B cell (primary cell): ENCODE data around the gene EFNA5. TPM values are rescaled to one million over a fixed set of nuclear protein-coding genes. Genes with fewer than 3 reads are reported as not detected.

Experiments
- ATAC-seq: fragments of 200-7000 bp; cut with Tn5 transposase; one replicate; pipeline ENCODE4 v1.10.0; 2021; ENCODE audit warnings: low read depth, mild to moderate bottlenecking, moderate number of reproducible peaks, moderate library complexity
- CTCF ChIA-PET: fragments of 350-600 bp; sonication (Branson Sonifier 250); formaldehyde crosslinking; loops from one replicate; lab custom pipeline; 2021; ENCODE audit warnings: antibody characterized with exemption, inconsistent platforms; lab: Charles Lee
- POLR2A ChIA-PET: fragments of 350-600 bp; sonication (Branson Sonifier 250); formaldehyde crosslinking; loops from one replicate; lab custom pipeline; 2021; ENCODE audit warnings: antibody characterized with exemption; lab: Charles Lee
- DNase-seq: peaks from one replicate; pipeline ENCODE4 v3.0.0; 2013
- H2AFZ ChIP-seq: 2 replicates; pipeline ENCODE4 v1.6.1; 2012; ENCODE audit warnings: mild to moderate bottlenecking, low read depth, low read length; ENCODE audit not compliant: insufficient read depth, poor library complexity, severe bottlenecking
- H3K27ac ChIP-seq, 2 donors: 1 replicate in 1 of 2; 2 replicates in 1 of 2; pipeline ENCODE4 v1.5.1; 2012 to 2013; ENCODE audit warnings: low read length in 2 of 2, mild to moderate bottlenecking in 2 of 2, moderate library complexity in 1 of 2
- H3K27me3 ChIP-seq, 4 experiments: fragments of 200-600 bp in 1 of 4; sonication (generic) in 1 of 4; replicated peaks in 1 of 4; 1 replicate in 2 of 4; 2 replicates in 2 of 4; pipeline versions ENCODE4 v1.6.1 to v1.7.0; 2013 to 2016; ENCODE audit warnings: low read length in 3 of 4, mild to moderate bottlenecking in 2 of 4, mixed read lengths in 1 of 4, moderate library complexity in 1 of 4; ENCODE audit not compliant: insufficient read depth in 4 of 4, control insufficient read depth in 3 of 4; ENCODE audit errors: control extremely low read depth in 1 of 4
- H3K36me3 ChIP-seq, 2 experiments: replicated peaks in 1 of 2; 1 replicate in 1 of 2; 2 replicates in 1 of 2; pipeline versions ENCODE4 v1.6.1 to v1.7.1; 2013; ENCODE audit warnings: low read length in 1 of 2; ENCODE audit not compliant: insufficient read depth in 2 of 2, control insufficient read depth in 1 of 2; ENCODE audit errors: control extremely low read depth in 1 of 2, extremely low read depth in 1 of 2
- H3K4me1 ChIP-seq, 2 donors: fragments of 200-600 bp in 1 of 2; sonication (generic) in 1 of 2; 1 replicate in 1 of 2; 2 replicates in 1 of 2; pipeline versions ENCODE4 v1.5.1 to v1.6.1; 2013 to 2017; ENCODE audit warnings: low read length in 2 of 2; ENCODE audit not compliant: control insufficient read depth in 2 of 2, insufficient read depth in 2 of 2
- H3K4me2 ChIP-seq: replicated peaks from 2 replicates; pipeline ENCODE3; 2012; ENCODE audit warnings: mild to moderate bottlenecking, low read depth, low read length; ENCODE audit not compliant: poor library complexity, severe bottlenecking
- H3K4me3 ChIP-seq, 5 experiments: fragments of 200-600 bp in 1 of 5; sonication (generic) in 1 of 5; 1 replicate in 3 of 5; 2 replicates in 2 of 5; pipeline versions ENCODE4 v1.5.1 to v1.7.0; 2011 to 2016; ENCODE audit warnings: low read length in 4 of 5, mild to moderate bottlenecking in 4 of 5, low read depth in 2 of 5, control low read depth in 1 of 5, moderate library complexity in 1 of 5; ENCODE audit not compliant: insufficient read depth in 1 of 5; ENCODE audit errors: control extremely low read depth in 1 of 5, extremely low read depth in 1 of 5
- H3K79me2 ChIP-seq: fragments of 200-600 bp; sonication (generic); one replicate; pipeline ENCODE4 v1.6.0; 2016; ENCODE audit warnings: low read length; ENCODE audit not compliant: control insufficient read depth, insufficient read depth
- H3K9ac ChIP-seq: fragments of 200-600 bp; sonication (generic); 2 replicates; pipeline ENCODE4 v1.6.1; 2017; ENCODE audit warnings: mild to moderate bottlenecking, low read length, moderate library complexity
- H3K9me3 ChIP-seq, 3 donors: one replicate each; pipeline versions ENCODE4 v1.6.1 to v1.7.1; 2013; ENCODE audit warnings: low read length in 2 of 3; ENCODE audit not compliant: control insufficient read depth in 2 of 3, insufficient read depth in 1 of 3; ENCODE audit errors: control extremely low read depth in 1 of 3
- H4K20me1 ChIP-seq: 2 replicates; pipeline ENCODE4 v1.6.0; 2012; ENCODE audit warnings: mild to moderate bottlenecking, low read length; ENCODE audit not compliant: insufficient read depth, control insufficient read depth, poor library complexity, severe bottlenecking
- H3K27ac Mint-ChIP-seq: one replicate; pipeline ENCODE4 v1.8.0; 2021; ENCODE audit warnings: mixed read lengths
- H3K27me3 Mint-ChIP-seq: one replicate; pipeline ENCODE4 v1.8.0; 2021; ENCODE audit warnings: mixed read lengths
- H3K4me1 Mint-ChIP-seq: one replicate; pipeline ENCODE4 v1.8.0; 2021; ENCODE audit warnings: mixed read lengths
- H3K4me3 Mint-ChIP-seq: one replicate; pipeline ENCODE4 v1.8.0; 2021; ENCODE audit warnings: mixed read lengths
- H3K9me3 Mint-ChIP-seq: one replicate; pipeline ENCODE4 v1.8.0; 2022; ENCODE audit warnings: mixed read lengths; ENCODE audit not compliant: insufficient read depth
- EZH2 ChIP-seq: IDR thresholded peaks from 2 replicates; pipeline ENCODE4 v1.6.1; 2012; ENCODE audit warnings: borderline replicate concordance, low read depth, mild to moderate bottlenecking, moderate library complexity, low read length; ENCODE audit not compliant: insufficient read depth, poor library complexity, severe bottlenecking
- WGBS: methylation state at CpG from one replicate; pipeline ENCODE4 v1.1.5; 2013; ENCODE audit warnings: missing lambda C conversion rate; ENCODE audit not compliant: insufficient coverage; 5-methylcytosine and 5-hydroxymethylcytosine counted together
- intact Hi-C: fragments of 100-400 bp; cut with micrococcal nuclease; formaldehyde crosslinking; loops from one replicate; pipeline ENCODE4 v1.10.0; 2022
- polyA plus RNA-seq: library from polyadenylated mRNA; depleted of rRNA; stranded (reverse); fragments of >200 nt; gene quantifications from 2 replicates; pipeline ENCODE4 v1.2.3, GENCODE V29; 2012
- total RNA-seq, 2 donors: library from RNA; stranded (reverse); fragments of 120-200 nt in 1 of 2; gene quantifications; 1 replicate in 1 of 2; 2 replicates in 1 of 2; pipeline versions ENCODE4 v1.2.3 to v1.2.4, GENCODE V29; 2013 to 2022
- TF ChIP-seq, protein P1 (sequence below): fragments of 200-600 bp; IDR thresholded peaks from one replicate; pipeline ENCODE4 v1.8.0; 2022; ENCODE audit warnings: antibody characterized with exemption, mild to moderate bottlenecking

Gene EFNA5
- total and polyA plus RNA-seq, 2 donors (not counting 1 experiment from before 2014, with no cell fraction given), result not detected

DNA sequence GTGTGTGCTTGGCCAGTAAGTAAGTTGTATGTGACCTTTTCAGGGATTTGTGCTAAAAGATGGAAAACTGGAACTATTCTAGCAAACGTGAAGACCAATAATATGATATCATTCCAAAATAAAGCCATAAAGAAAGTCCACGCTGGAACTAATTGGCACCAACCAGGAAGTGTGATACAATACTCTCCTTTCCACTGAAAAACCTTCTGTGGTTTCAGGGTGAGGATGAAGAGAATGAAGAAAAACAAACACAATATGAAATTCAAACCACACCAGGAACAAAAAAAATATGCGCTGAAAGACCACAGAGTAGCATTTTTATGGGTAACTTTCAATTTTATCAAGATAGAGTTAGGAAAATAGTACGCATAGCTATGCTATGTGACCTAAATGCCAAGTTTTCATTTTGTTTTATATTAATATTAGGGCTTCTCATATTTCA is 105.8 kb downstream of the EFNA5 start:
- POLR2A ChIA-PET, result no interaction called here
- WGBS, result no CpG with 5 or more reads among the region's 4 CpGs

GRCh38 chr5:107563959-107564544 is 106.7 kb downstream of the EFNA5 start:
- peaks cover 7% of the 10 kb centered on the region for H3K27me3 Mint-ChIP-seq
- H3K79me2 ChIP-seq, result no peaks in the 10 kb centered on the region
- no peak overlapping the region for H3K4me2 ChIP-seq
- H4K20me1 ChIP-seq, result no peaks in the 10 kb centered on the region
- TF ChIP-seq, protein P1, sequence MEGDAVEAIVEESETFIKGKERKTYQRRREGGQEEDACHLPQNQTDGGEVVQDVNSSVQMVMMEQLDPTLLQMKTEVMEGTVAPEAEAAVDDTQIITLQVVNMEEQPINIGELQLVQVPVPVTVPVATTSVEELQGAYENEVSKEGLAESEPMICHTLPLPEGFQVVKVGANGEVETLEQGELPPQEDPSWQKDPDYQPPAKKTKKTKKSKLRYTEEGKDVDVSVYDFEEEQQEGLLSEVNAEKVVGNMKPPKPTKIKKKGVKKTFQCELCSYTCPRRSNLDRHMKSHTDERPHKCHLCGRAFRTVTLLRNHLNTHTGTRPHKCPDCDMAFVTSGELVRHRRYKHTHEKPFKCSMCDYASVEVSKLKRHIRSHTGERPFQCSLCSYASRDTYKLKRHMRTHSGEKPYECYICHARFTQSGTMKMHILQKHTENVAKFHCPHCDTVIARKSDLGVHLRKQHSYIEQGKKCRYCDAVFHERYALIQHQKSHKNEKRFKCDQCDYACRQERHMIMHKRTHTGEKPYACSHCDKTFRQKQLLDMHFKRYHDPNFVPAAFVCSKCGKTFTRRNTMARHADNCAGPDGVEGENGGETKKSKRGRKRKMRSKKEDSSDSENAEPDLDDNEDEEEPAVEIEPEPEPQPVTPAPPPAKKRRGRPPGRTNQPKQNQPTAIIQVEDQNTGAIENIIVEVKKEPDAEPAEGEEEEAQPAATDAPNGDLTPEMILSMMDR, result no peak
- no peak overlapping the region for H2AFZ ChIP-seq
- H3K27me3 ChIP-seq, result no peaks in the 10 kb centered on the region
- DNase-seq (no peak), ATAC-seq (no peak)
- H3K27ac Mint-ChIP-seq, result no peak overlapping the region
- H3K9me3 ChIP-seq, result no peaks in the 10 kb centered on the region
- H3K36me3 ChIP-seq, result no peaks in the 10 kb centered on the region
- CTCF ChIA-PET, result interaction anchor here (3.6 kb wide), 1 partner anchor 8 kb away, joined by 41 read pairs; no protein-coding TSS in a partner anchor
- intact Hi-C loops, result no loop called here
- POLR2A ChIA-PET, result no interaction called here
- no peaks in the 10 kb centered on the region for H3K4me1 ChIP-seq
- H3K9ac ChIP-seq, result no peak overlapping the region
- WGBS, result no CpG with 5 or more reads among the region's 3 CpGs
- no peak overlapping the region for H3K4me3 ChIP-seq
- no peaks in the 10 kb centered on the region for H3K9me3 Mint-ChIP-seq
- no peak overlapping the region for H3K4me3 Mint-ChIP-seq
- no peaks in the 10 kb centered on the region for H3K4me1 Mint-ChIP-seq
- no peak overlapping the region for H3K27ac ChIP-seq

More for the DNA sequence above, 105.8 kb downstream of the EFNA5 start:
- TF ChIP-seq EZH2, result no peak
- TF ChIP-seq, protein P1, result no peak
- Mint-ChIP-seq H3K27ac (no peak overlapping the region), H3K27me3 (peaks cover 7% of the 10 kb centered on the region), H3K9me3 (no peaks in the 10 kb centered on the region), H3K4me3 (no peak overlapping the region), H3K4me1 (no peaks in the 10 kb centered on the region)
- H2AFZ ChIP-seq, result no peak overlapping the region
- ATAC-seq, result no peak
- H3K4me2 ChIP-seq, result no peak overlapping the region
- CTCF ChIA-PET, result no interaction called here
- no peaks in the 10 kb centered on the region for H3K4me1 ChIP-seq
- no peaks in the 10 kb centered on the region for H3K36me3 ChIP-seq
- no peak for DNase-seq
- H3K79me2 ChIP-seq, result no peaks in the 10 kb centered on the region
- intact Hi-C loops, result no loop called here
- no peaks in the 10 kb centered on the region for H3K27me3 ChIP-seq
- H4K20me1 ChIP-seq, result no peaks in the 10 kb centered on the region
- no peak overlapping the region for H3K4me3 ChIP-seq
- no peak overlapping the region for H3K9ac ChIP-seq
- H3K27ac ChIP-seq, result no peak overlapping the region
- no peaks in the 10 kb centered on the region for H3K9me3 ChIP-seq
